ENCODE results near the gene PDCD6IP.

PDCD6IP gene

GRCh38 chr3:33787328-33788009 is 11.0 kb upstream of the PDCD6IP start:
- Mint-ChIP-seq H3K27ac (no peak overlapping the region), H3K4me1 (peaks cover 2% of the 10 kb centered on the region), H3K4me3 (no peak overlapping the region), H3K27me3 (peaks cover 4% of the 10 kb centered on the region), H3K9me3 (no peaks in the 10 kb centered on the region), H3K36me3 (ENCODE audit: low read depth) (no peaks in the 10 kb centered on the region)
- DNase-seq (peak; percentile 40), ATAC-seq (peak; percentile 87)

GRCh38 chr3:33789183-33789954 is 9.1 kb upstream of the PDCD6IP start:
- no peak overlapping the region for H3K4me3 Mint-ChIP-seq
- DNase-seq (no peak), ATAC-seq (no peak)
- no peaks in the 10 kb centered on the region for H3K27me3 Mint-ChIP-seq
- no peak overlapping the region for H3K27ac Mint-ChIP-seq
- no peaks in the 10 kb centered on the region for H3K36me3 Mint-ChIP-seq (ENCODE audit: low read depth)
- H3K9me3 Mint-ChIP-seq: no peaks in the 10 kb centered on the region
- peaks cover 2% of the 10 kb centered on the region for H3K4me1 Mint-ChIP-seq

GRCh38 chr3:33790091-33790490 is 8.3 kb upstream of the PDCD6IP start:
- Mint-ChIP-seq H3K4me1 (peaks cover 2% of the 10 kb centered on the region), H3K27ac (no peak overlapping the region), H3K36me3 (ENCODE audit: low read depth) (no peaks in the 10 kb centered on the region), H3K9me3 (no peaks in the 10 kb centered on the region), H3K4me3 (no peak overlapping the region), H3K27me3 (no peaks in the 10 kb centered on the region)
- ATAC-seq (no peak), DNase-seq (no peak)

GRCh38 chr3:33791477-33792166 is 6.8 kb upstream of the PDCD6IP start:
- no peak for DNase-seq

GRCh38 chr3:33792167-33792892 is 6.1 kb upstream of the PDCD6IP start:
- Mint-ChIP-seq H3K4me3 (no peak overlapping the region), H3K36me3 (ENCODE audit: low read depth) (peaks cover 2% of the 10 kb centered on the region), H3K9me3 (no peaks in the 10 kb centered on the region), H3K27me3 (no peaks in the 10 kb centered on the region), H3K4me1 (peaks cover 8% of the 10 kb centered on the region), H3K27ac (no peak overlapping the region)
- ATAC-seq (no peak), DNase-seq (no peak)

More at GRCh38 chr3:33791477-33792166, 6.8 kb upstream of the PDCD6IP start:
- Mint-ChIP-seq H3K36me3 (ENCODE audit: low read depth) (peaks cover 2% of the 10 kb centered on the region), H3K27ac (no peak overlapping the region), H3K4me3 (no peak overlapping the region), H3K27me3 (no peaks in the 10 kb centered on the region), H3K4me1 (peaks cover 4% of the 10 kb centered on the region), H3K9me3 (no peaks in the 10 kb centered on the region)
- ATAC-seq: peak; percentile 55

GRCh38 chr3:33795131-33795530 is 3.3 kb upstream of the PDCD6IP start:
- Mint-ChIP-seq H3K36me3 (ENCODE audit: low read depth) (peaks cover 2% of the 10 kb centered on the region), H3K27ac (no peak overlapping the region), H3K4me1 (peaks cover 27% of the 10 kb centered on the region), H3K27me3 (no peaks in the 10 kb centered on the region), H3K4me3 (no peak overlapping the region), H3K9me3 (no peaks in the 10 kb centered on the region)
- DNase-seq: no peak
- no peak for ATAC-seq

- DNase-seq (no peak), ATAC-seq (no peak)
- H3K27me3 Mint-ChIP-seq: no peaks in the 10 kb centered on the region
- no peaks in the 10 kb centered on the region for H3K9me3 Mint-ChIP-seq
- H3K27ac Mint-ChIP-seq: no peak overlapping the region
- peaks cover 35% of the 10 kb centered on the region for H3K4me1 Mint-ChIP-seq
- peaks cover 2% of the 10 kb centered on the region for H3K36me3 Mint-ChIP-seq (ENCODE audit: low read depth)
- H3K4me3 Mint-ChIP-seq: no peak overlapping the region
Observed at GRCh38 chr3:33795856-33796536, 2.4 kb upstream of the PDCD6IP start.

- ATAC-seq (peak; percentile 29), DNase-seq (no peak)
- Mint-ChIP-seq H3K36me3 (ENCODE audit: low read depth) (peaks cover 4% of the 10 kb centered on the region), H3K27me3 (no peaks in the 10 kb centered on the region), H3K4me3 (peak overlapping the region; percentile 87), H3K9me3 (no peaks in the 10 kb centered on the region), H3K27ac (peak overlapping the region; percentile 83), H3K4me1 (peaks cover 47% of the 10 kb centered on the region)
Observed at GRCh38 chr3:33798113-33798417, 365 bp upstream of the PDCD6IP start.

- peak overlapping the region; percentile 87 for H3K4me3 Mint-ChIP-seq
- ATAC-seq: no peak
Observed at GRCh38 chr3:33799202-33799551, 747 bp downstream of the PDCD6IP start.

GRCh38 chr3:33803252-33803651 is 4.8 kb downstream of the PDCD6IP start:
- H3K36me3 Mint-ChIP-seq (ENCODE audit: low read depth): peaks cover 22% of the 10 kb centered on the region
- H3K4me1 Mint-ChIP-seq: peaks cover 72% of the 10 kb centered on the region

More at GRCh38 chr3:33799202-33799551, 747 bp downstream of the PDCD6IP start:
- DNase-seq: no peak
- H3K27ac Mint-ChIP-seq: peak overlapping the region; percentile 83
- peaks cover 13% of the 10 kb centered on the region for H3K36me3 Mint-ChIP-seq (ENCODE audit: low read depth)
- peaks cover 58% of the 10 kb centered on the region for H3K4me1 Mint-ChIP-seq
- no peaks in the 10 kb centered on the region for H3K9me3 Mint-ChIP-seq
- H3K27me3 Mint-ChIP-seq: no peaks in the 10 kb centered on the region

GRCh38 chr3:33803894-33804526 is 5.6 kb downstream of the PDCD6IP start:
- Mint-ChIP-seq H3K9me3 (no peaks in the 10 kb centered on the region), H3K36me3 (ENCODE audit: low read depth) (peaks cover 25% of the 10 kb centered on the region), H3K27me3 (no peaks in the 10 kb centered on the region), H3K27ac (no peak overlapping the region), H3K4me3 (no peak overlapping the region), H3K4me1 (peaks cover 76% of the 10 kb centered on the region)
- DNase-seq (no peak), ATAC-seq (no peak)

More at GRCh38 chr3:33803252-33803651, 4.8 kb downstream of the PDCD6IP start:
- H3K9me3 Mint-ChIP-seq: no peaks in the 10 kb centered on the region
- no peak for ATAC-seq
- H3K4me3 Mint-ChIP-seq: no peak overlapping the region
- H3K27me3 Mint-ChIP-seq: no peaks in the 10 kb centered on the region
- DNase-seq: no peak
- H3K27ac Mint-ChIP-seq: no peak overlapping the region

- Mint-ChIP-seq H3K9me3 (no peaks in the 10 kb centered on the region), H3K27me3 (no peaks in the 10 kb centered on the region), H3K4me3 (no peak overlapping the region), H3K36me3 (ENCODE audit: low read depth) (peaks cover 27% of the 10 kb centered on the region), H3K4me1 (peaks cover 64% of the 10 kb centered on the region), H3K27ac (no peak overlapping the region)
- no peak for ATAC-seq
- DNase-seq: no peak
Observed at GRCh38 chr3:33807191-33807590, 8.8 kb downstream of the PDCD6IP start.

GRCh38 chr3:33808559-33808958 is 10.1 kb downstream of the PDCD6IP start:
- Mint-ChIP-seq H3K9me3 (no peaks in the 10 kb centered on the region), H3K27ac (no peak overlapping the region), H3K36me3 (ENCODE audit: low read depth) (peaks cover 31% of the 10 kb centered on the region), H3K4me3 (no peak overlapping the region), H3K4me1 (peaks cover 54% of the 10 kb centered on the region), H3K27me3 (no peaks in the 10 kb centered on the region)
- DNase-seq: no peak
- peak; percentile 84 for ATAC-seq

- Mint-ChIP-seq H3K27ac (no peak overlapping the region), H3K27me3 (no peaks in the 10 kb centered on the region), H3K4me3 (no peak overlapping the region), H3K9me3 (no peaks in the 10 kb centered on the region), H3K36me3 (ENCODE audit: low read depth) (peaks cover 27% of the 10 kb centered on the region), H3K4me1 (peaks cover 43% of the 10 kb centered on the region)
- ATAC-seq (no peak), DNase-seq (no peak)
Observed at GRCh38 chr3:33810545-33810944, 12.1 kb downstream of the PDCD6IP start.

All from activated naive CD8-positive, alpha-beta T cell treated with anti-CD3 and anti-CD28 coated beads, Interleukin-2, amount 50 U/mL, for 24 hours (primary cell).